Keratinocyte (primary cell): ENCODE data around the gene DDX49. TPM values are rescaled to one million over a fixed set of nuclear protein-coding genes. Genes with fewer than 3 reads are reported as not detected.

Source experiments
- DNase-seq: peaks from one replicate; pipeline ENCODE4 v3.0.0-alpha.2; 2011; ENCODE audit warnings: low read depth, missing footprints, low spot score
- FAIRE-seq: peaks from 2 replicates; lab custom pipeline; 2011; peaks lifted over from hg19 to GRCh38; lab: Jason Lieb, UNC
- H2AFZ ChIP-seq: 2 replicates; pipeline ENCODE4 v1.6.0; 2012; ENCODE audit warnings: low read length, control low read depth, inconsistent platforms; ENCODE audit not compliant: control insufficient read depth
- H3K27ac ChIP-seq: 2 replicates; pipeline ENCODE4 v1.5.1; 2011; ENCODE audit warnings: low read length; ENCODE audit not compliant: control insufficient read depth, insufficient read depth
- H3K27me3 ChIP-seq: 3 replicates; pipeline ENCODE4 v1.6.0; 2011; ENCODE audit warnings: low read length; ENCODE audit not compliant: control insufficient read depth, insufficient read depth; ENCODE audit errors: extremely low read depth
- H3K36me3 ChIP-seq, 2 experiments: 2 replicates in 1 of 2; 3 replicates in 1 of 2; pipeline ENCODE4 v1.5.1; 2011; ENCODE audit warnings: low read length in 2 of 2, mild to moderate bottlenecking in 1 of 2; ENCODE audit not compliant: control insufficient read depth in 2 of 2, insufficient read depth in 2 of 2; ENCODE audit errors: extremely low read depth in 1 of 2
- H3K4me1 ChIP-seq: 3 replicates; pipeline ENCODE4 v1.5.1; 2011; ENCODE audit warnings: low read length; ENCODE audit not compliant: control insufficient read depth, insufficient read depth; ENCODE audit errors: extremely low read depth
- H3K4me2 ChIP-seq: 3 replicates; pipeline ENCODE4 v1.6.0; 2011; ENCODE audit warnings: low read depth, low read length; ENCODE audit not compliant: control insufficient read depth, insufficient read depth; ENCODE audit errors: extremely low read depth
- H3K4me3 ChIP-seq, 3 experiments: fragments of 200-600 bp in 1 of 3; sonication (generic) in 1 of 3; 2 replicates in 2 of 3; 3 replicates in 1 of 3; pipeline ENCODE4 v1.5.1; 2011 to 2016; ENCODE audit warnings: low read length in 3 of 3, mild to moderate bottlenecking in 3 of 3, control low read depth in 2 of 3, inconsistent platforms in 1 of 3, low read depth in 1 of 3, mixed read lengths in 1 of 3, mixed run types in 1 of 3, moderate library complexity in 1 of 3; ENCODE audit not compliant: control insufficient read depth in 2 of 3, insufficient read depth in 2 of 3; ENCODE audit errors: extremely low read depth in 1 of 3
- H3K79me2 ChIP-seq: 2 replicates; pipeline ENCODE4 v1.6.0; 2012; ENCODE audit warnings: low read length; ENCODE audit not compliant: control insufficient read depth, insufficient read depth
- H3K9ac ChIP-seq: 3 replicates; pipeline ENCODE4 v1.6.0; 2011; ENCODE audit warnings: low read length; ENCODE audit not compliant: control insufficient read depth, insufficient read depth; ENCODE audit errors: extremely low read depth
- H3K9me1 ChIP-seq: 3 replicates; pipeline ENCODE4 v1.6.0; 2011; ENCODE audit warnings: low read length; ENCODE audit not compliant: control insufficient read depth, insufficient read depth; ENCODE audit errors: extremely low read depth
- H3K9me3 ChIP-seq: 2 replicates; pipeline ENCODE4 v1.5.1; 2012; ENCODE audit warnings: low read depth, low read length; ENCODE audit not compliant: control insufficient read depth
- H4K20me1 ChIP-seq: 3 replicates; pipeline ENCODE4 v1.6.0; 2011; ENCODE audit warnings: low read length; ENCODE audit not compliant: control insufficient read depth, insufficient read depth; ENCODE audit errors: extremely low read depth
- EZH2 ChIP-seq: IDR thresholded peaks from one replicate; pipeline ENCODE4 v1.6.1; 2012; ENCODE audit warnings: inconsistent platforms, mild to moderate bottlenecking, low read length, moderate library complexity
- dilution Hi-C: fragments of 300-500 bp; cut with MboI; formaldehyde crosslinking; loops from one replicate; pipeline ENCODE4 v1.7.0; 2020; ENCODE audit warnings: low sequenced_read_pairs; ENCODE audit not compliant: extremely low pct_ligation_motif_present
- polyA plus RNA-seq, 5 experiments: library from polyadenylated mRNA; depleted of rRNA in 3 of 5; stranded (reverse) in 3 of 5; stranded (forward) in 1 of 5; unstranded in 1 of 5; fragments of >200 nt; gene quantifications; 1 replicate in 1 of 5; 2 replicates in 3 of 5; 3 replicates in 1 of 5; pipeline versions ENCODE4 v1.2.1 to v1.2.3, GENCODE V29; 2011 to 2012; ENCODE audit warnings: missing spikeins in 2 of 5, low read depth in 1 of 5, low replicate concordance in 1 of 5
- TF ChIP-seq, protein P1 (sequence below), 3 experiments: IDR thresholded peaks in 1 of 3; conservative IDR thresholded peaks in 1 of 3; optimal IDR thresholded peaks in 1 of 3; 2 replicates in 2 of 3; 3 replicates in 1 of 3; pipeline versions ENCODE3 to v1.5.1; 2011; ENCODE audit warnings: low read length in 3 of 3, mild to moderate bottlenecking in 3 of 3, moderate library complexity in 2 of 3, control low read depth in 1 of 3, inconsistent platforms in 1 of 3; ENCODE audit not compliant: insufficient read depth in 2 of 3; ENCODE audit errors: extremely low read depth in 1 of 3

DDX49 gene
- polyA plus RNA-seq, 1 donor (not counting 4 experiments of a cell fraction or from before 2014, with no cell fraction given) = 39.2 TPM

GRCh38 chr19:18910010-18910409, 9.5 kb upstream of the DDX49 start:
- Histone ChIP-seq H3K9me1 (no peaks in the 10 kb centered on the region), H3K4me3 (no peak overlapping the region), H3K4me2 (no peak overlapping the region), H2AFZ (no peak overlapping the region), H3K9ac (no peak overlapping the region), H3K79me2 (peaks cover 23% of the 10 kb centered on the region), H3K4me1 (no peaks in the 10 kb centered on the region), H4K20me1 (no peaks in the 10 kb centered on the region), H3K27ac (no peak overlapping the region), H3K9me3 (no peaks in the 10 kb centered on the region), H3K36me3 (peaks cover 39 to 41% of the 10 kb centered on the region in 2 experiments), H3K27me3 (no peaks in the 10 kb centered on the region)
- dilution Hi-C loops = no loop called here
- TF ChIP-seq, protein P1, sequence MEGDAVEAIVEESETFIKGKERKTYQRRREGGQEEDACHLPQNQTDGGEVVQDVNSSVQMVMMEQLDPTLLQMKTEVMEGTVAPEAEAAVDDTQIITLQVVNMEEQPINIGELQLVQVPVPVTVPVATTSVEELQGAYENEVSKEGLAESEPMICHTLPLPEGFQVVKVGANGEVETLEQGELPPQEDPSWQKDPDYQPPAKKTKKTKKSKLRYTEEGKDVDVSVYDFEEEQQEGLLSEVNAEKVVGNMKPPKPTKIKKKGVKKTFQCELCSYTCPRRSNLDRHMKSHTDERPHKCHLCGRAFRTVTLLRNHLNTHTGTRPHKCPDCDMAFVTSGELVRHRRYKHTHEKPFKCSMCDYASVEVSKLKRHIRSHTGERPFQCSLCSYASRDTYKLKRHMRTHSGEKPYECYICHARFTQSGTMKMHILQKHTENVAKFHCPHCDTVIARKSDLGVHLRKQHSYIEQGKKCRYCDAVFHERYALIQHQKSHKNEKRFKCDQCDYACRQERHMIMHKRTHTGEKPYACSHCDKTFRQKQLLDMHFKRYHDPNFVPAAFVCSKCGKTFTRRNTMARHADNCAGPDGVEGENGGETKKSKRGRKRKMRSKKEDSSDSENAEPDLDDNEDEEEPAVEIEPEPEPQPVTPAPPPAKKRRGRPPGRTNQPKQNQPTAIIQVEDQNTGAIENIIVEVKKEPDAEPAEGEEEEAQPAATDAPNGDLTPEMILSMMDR (optimal IDR thresholded peaks at IDR 0.05 in 1 of 3, IDR thresholded peaks at IDR 0.05 in 1 of 3, conservative IDR thresholded peaks at IDR 0.05 in 1 of 3; ENCODE audit: extremely low read depth in 1 of 3, insufficient read depth in 2 of 3, low read length in 3 of 3) = no peak
- no peak for TF ChIP-seq EZH2
- FAIRE-seq = no peak
- no peak for DNase-seq

DNA sequence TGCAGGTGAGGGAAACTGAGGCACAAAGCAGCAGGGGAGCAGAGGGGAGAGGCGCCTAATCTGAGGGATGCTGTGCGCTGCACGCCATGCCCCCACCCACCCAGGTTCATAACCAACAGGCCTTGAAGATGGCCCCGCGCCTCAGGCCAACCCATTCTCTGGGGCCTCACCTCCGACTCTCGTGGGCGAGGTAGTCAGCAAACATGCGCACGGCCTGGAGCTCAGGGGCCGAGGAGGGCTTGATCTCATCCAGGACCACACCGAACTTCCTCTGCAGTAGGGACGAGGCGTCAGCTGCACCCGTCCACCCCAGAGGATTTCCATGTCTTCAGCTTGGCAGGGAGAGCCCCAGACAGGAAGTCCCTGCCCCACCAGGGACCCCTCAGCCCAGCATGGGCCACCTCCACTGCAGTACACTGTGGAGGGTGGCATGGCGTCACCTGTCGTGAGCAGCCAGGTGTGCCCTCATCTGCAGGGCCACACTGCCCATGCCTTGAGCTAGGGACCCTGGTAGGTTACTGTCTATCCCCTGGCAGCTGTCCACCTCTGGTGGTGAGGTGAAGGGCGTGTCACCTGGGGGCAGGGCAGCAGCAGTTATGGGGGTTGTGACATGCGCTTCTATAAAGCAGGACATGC, 8.6 kb upstream of the DDX49 start:
- H3K79me2 ChIP-seq = peaks cover 32% of the 10 kb centered on the region
- no peaks in the 10 kb centered on the region for H3K9me1 ChIP-seq
- no peaks in the 10 kb centered on the region for H3K27me3 ChIP-seq
- H3K36me3 ChIP-seq = peaks cover 31 to 43% of the 10 kb centered on the region in 2 experiments
- H3K27ac ChIP-seq = no peak overlapping the region
- no peak overlapping the region for H3K4me2 ChIP-seq
- no peaks in the 10 kb centered on the region for H4K20me1 ChIP-seq
- H3K9me3 ChIP-seq = no peaks in the 10 kb centered on the region
- TF ChIP-seq EZH2 = no peak
- TF ChIP-seq, protein P1 (optimal IDR thresholded peaks at IDR 0.05 in 1 of 3, IDR thresholded peaks at IDR 0.05 in 1 of 3, conservative IDR thresholded peaks at IDR 0.05 in 1 of 3; ENCODE audit: extremely low read depth in 1 of 3, insufficient read depth in 2 of 3, low read length in 3 of 3) = no peak
- dilution Hi-C loops = no loop called here
- no peak overlapping the region for H3K9ac ChIP-seq
- DNase-seq (no peak), FAIRE-seq (no peak)
- no peak overlapping the region for H3K4me3 ChIP-seq
- H2AFZ ChIP-seq = no peak overlapping the region
- H3K4me1 ChIP-seq = no peaks in the 10 kb centered on the region
